GM21381 (cell line): Measurements from ENCODE around the gene TRMT44.
"Not testable (repeated sequence)": the region's sequence is repeated elsewhere in the genome, so short reads cannot be mapped to it uniquely, and the experiment has no call there.

Experiments
- ATAC-seq: cut with Tn5 transposase; IDR thresholded peaks from one replicate; pipeline ENCODE4 v1.9.1; 2021; ENCODE audit warnings: mild to moderate bottlenecking, moderate library complexity; ENCODE audit not compliant: unreplicated experiment

The TRMT44 gene

GRCh38 chr4:8510191-8510590, 69.6 kb downstream of the TRMT44 start:
- ATAC-seq: no peak

- ATAC-seq: no peak
Observed at GRCh38 chr4:8510611-8511285, 70.2 kb downstream of the TRMT44 start.

- no peak for ATAC-seq
Observed at GRCh38 chr4:8512510-8512909, 71.9 kb downstream of the TRMT44 start.

GRCh38 chr4:8513080-8513479, 72.5 kb downstream of the TRMT44 start:
- not testable (repeated sequence) for ATAC-seq

GRCh38 chr4:8513931-8514330, 73.4 kb downstream of the TRMT44 start:
- no peak for ATAC-seq

- no peak for ATAC-seq
Observed at GRCh38 chr4:8514391-8514790, 73.8 kb downstream of the TRMT44 start.

- no peak for ATAC-seq
Observed at GRCh38 chr4:8515316-8516060, 74.9 kb downstream of the TRMT44 start.

- ATAC-seq: no peak
Observed at GRCh38 chr4:8516061-8516573, 75.5 kb downstream of the TRMT44 start.

GRCh38 chr4:8516996-8517550, 76.5 kb downstream of the TRMT44 start:
- ATAC-seq: no peak

- no peak for ATAC-seq
Observed at GRCh38 chr4:8517946-8518345, 77.4 kb downstream of the TRMT44 start.

GRCh38 chr4:8522160-8523120, 81.9 kb downstream of the TRMT44 start:
- ATAC-seq: no peak

GRCh38 chr4:8523175-8523574, 82.6 kb downstream of the TRMT44 start:
- no peak for ATAC-seq

- no peak for ATAC-seq
Observed at GRCh38 chr4:8523766-8524165, 83.2 kb downstream of the TRMT44 start.

GRCh38 chr4:8524595-8525382, 84.2 kb downstream of the TRMT44 start:
- no peak for ATAC-seq

GRCh38 chr4:8525383-8526120, 85.0 kb downstream of the TRMT44 start:
- no peak for ATAC-seq
